OCI-M2 (cell line): ENCODE data around the gene RFC4.

Source experiments
- DNase-seq: peaks from one replicate; lab custom pipeline; 2025; ENCODE audit not compliant: unreplicated experiment; lab: John Stamatoyannopoulos, UW

RFC4 gene

GRCh38 chr3:186751480-186751879 is 54.8 kb downstream of the RFC4 start:
- no peak for DNase-seq

- no peak for DNase-seq
Measured at GRCh38 chr3:186750316-186750715, 56.0 kb downstream of the RFC4 start.

GRCh38 chr3:186746008-186746407 is 60.3 kb downstream of the RFC4 start:
- no peak for DNase-seq

- no peak for DNase-seq
Measured at GRCh38 chr3:186743666-186744065, 62.6 kb downstream of the RFC4 start.

- DNase-seq = no peak
Measured at GRCh38 chr3:186742618-186743380, 63.5 kb downstream of the RFC4 start.
